Endothelial cell of umbilical vein (primary cell): ENCODE measurements around the gene TRAPPC12. TPM values are rescaled to one million over a fixed set of nuclear protein-coding genes. Genes with fewer than 3 reads are reported as not detected.
"Not testable (repeated sequence)": the region's sequence is repeated elsewhere in the genome, so short reads cannot be mapped to it uniquely, and the experiment has no call there.

Experiments used
- BruUV-seq: library from RNA; stranded (reverse); fragments of 400-500 nt; replicated peaks from 2 replicates; lab custom pipeline; 2021; lab: Mats Ljungman, UMichigan
- CTCF ChIA-PET: fragments of 300-600, 350-600 bp; sonication (Branson Sonifier 250); formaldehyde crosslinking; loops from one replicate; lab custom pipeline; 2021; ENCODE audit warnings: antibody characterized with exemption, inconsistent platforms; lab: Charles Lee
- POLR2A ChIA-PET: fragments of 300-600, 350-600 bp; sonication (Branson Sonifier 250); formaldehyde crosslinking; loops from one replicate; lab custom pipeline; 2021; ENCODE audit warnings: antibody characterized with exemption, inconsistent platforms; lab: Charles Lee
- DNase-seq: peaks from one replicate; pipeline ENCODE4 v3.0.0-alpha.2; 2011; ENCODE audit warnings: low read depth, low spot score
- FAIRE-seq: peaks from 2 replicates; lab custom pipeline; 2011; peaks lifted over from hg19 to GRCh38; lab: Jason Lieb, UNC
- H2AFZ ChIP-seq: 2 replicates; pipeline ENCODE4 v1.6.0; 2012; ENCODE audit warnings: low read depth, low read length, control low read depth, inconsistent platforms
- H3K27ac ChIP-seq: 2 replicates; pipeline ENCODE4 v1.5.1; 2011; ENCODE audit warnings: low read depth, mild to moderate bottlenecking, control low read depth, low read length, moderate library complexity; ENCODE audit not compliant: insufficient read depth
- H3K27me3 ChIP-seq, 2 experiments: 2 replicates each; pipeline versions ENCODE4 v1.6.0 to v1.6.1; 2011; ENCODE audit warnings: low read length in 2 of 2, mixed read lengths in 1 of 2; ENCODE audit not compliant: control insufficient read depth in 2 of 2, insufficient read depth in 2 of 2
- H3K36me3 ChIP-seq, 2 experiments: 2 replicates in 1 of 2; 3 replicates in 1 of 2; pipeline ENCODE4 v1.5.1; 2011; ENCODE audit warnings: low read length in 2 of 2, mild to moderate bottlenecking in 1 of 2, moderate library complexity in 1 of 2; ENCODE audit not compliant: control insufficient read depth in 2 of 2, insufficient read depth in 2 of 2; ENCODE audit errors: extremely low read depth in 1 of 2
- H3K4me1 ChIP-seq: 3 replicates; pipeline ENCODE4 v1.5.1; 2011; ENCODE audit warnings: mild to moderate bottlenecking, low read length; ENCODE audit not compliant: control insufficient read depth, insufficient read depth; ENCODE audit errors: extremely low read depth
- H3K4me2 ChIP-seq: 2 replicates; pipeline ENCODE4 v1.6.1; 2011; ENCODE audit warnings: low read length, control low read depth, mixed read lengths; ENCODE audit not compliant: insufficient read depth
- H3K4me3 ChIP-seq, 3 experiments: fragments of 200-600 bp in 1 of 3; sonication (generic), shearing (Covaris generic) in 1 of 3; replicated peaks in 1 of 3; 2 replicates each; pipeline ENCODE4 v1.5.1; 2011 to 2016; ENCODE audit warnings: control low read depth in 3 of 3, low read length in 3 of 3, mild to moderate bottlenecking in 2 of 3, inconsistent platforms in 1 of 3, low read depth in 1 of 3, moderate library complexity in 1 of 3; ENCODE audit not compliant: insufficient read depth in 1 of 3
- H3K79me2 ChIP-seq: 2 replicates; pipeline ENCODE4 v1.6.0; 2012; ENCODE audit warnings: low read length, inconsistent platforms; ENCODE audit not compliant: control insufficient read depth, insufficient read depth
- H3K9ac ChIP-seq: replicated peaks from 2 replicates; pipeline ENCODE3; 2011; ENCODE audit warnings: low read length, control low read depth; ENCODE audit not compliant: insufficient read depth; ENCODE audit errors: extremely low read depth
- H3K9me1 ChIP-seq: replicated peaks from 3 replicates; pipeline ENCODE4 v1.6.0; 2011; ENCODE audit warnings: mild to moderate bottlenecking, low read length; ENCODE audit not compliant: control insufficient read depth, insufficient read depth; ENCODE audit errors: extremely low read depth
- H3K9me3 ChIP-seq: replicated peaks from 2 replicates; pipeline ENCODE4 v1.5.1; 2012; ENCODE audit warnings: low read length, inconsistent platforms; ENCODE audit not compliant: control insufficient read depth, insufficient read depth
- H4K20me1 ChIP-seq: replicated peaks from 2 replicates; pipeline ENCODE3; 2011; ENCODE audit warnings: mild to moderate bottlenecking, low read length; ENCODE audit not compliant: control insufficient read depth, insufficient read depth; ENCODE audit errors: extremely low read depth
- CTCF ChIP-seq, 2 donors: IDR thresholded peaks; 1 replicate in 1 of 2; 2 replicates in 1 of 2; pipeline ENCODE4 v1.5.1; 2011; ENCODE audit warnings: low read length in 2 of 2, mild to moderate bottlenecking in 2 of 2, moderate library complexity in 2 of 2, control low read depth in 1 of 2, inconsistent platforms in 1 of 2, low read depth in 1 of 2; ENCODE audit not compliant: insufficient read depth in 1 of 2; ENCODE audit errors: extremely low read depth in 1 of 2
- EZH2 ChIP-seq: IDR thresholded peaks from 2 replicates; pipeline ENCODE4 v1.6.1; 2012; ENCODE audit warnings: borderline replicate concordance, low read depth, mild to moderate bottlenecking, moderate library complexity, low read length, inconsistent platforms; ENCODE audit not compliant: severe bottlenecking
- FOS ChIP-seq: IDR thresholded peaks from 2 replicates; pipeline ENCODE4 v1.6.1; 2011; ENCODE audit warnings: mild to moderate bottlenecking, low read length, moderate library complexity, borderline replicate concordance; ENCODE audit not compliant: insufficient read depth
- JUN ChIP-seq: IDR thresholded peaks from 2 replicates; pipeline ENCODE4 v1.6.1; 2011; ENCODE audit warnings: borderline replicate concordance, low read depth; ENCODE audit not compliant: insufficient read length, insufficient read depth
- MAX ChIP-seq: IDR thresholded peaks from 2 replicates; pipeline ENCODE4 v1.6.1; 2011; ENCODE audit not compliant: insufficient read depth, insufficient read length
- MYC ChIP-seq: IDR thresholded peaks from one replicate; pipeline ENCODE4 v1.6.1; 2011; ENCODE audit warnings: mild to moderate bottlenecking, low read depth, low read length
- POLR2A ChIP-seq: IDR thresholded peaks from 2 replicates; pipeline ENCODE4 v1.6.1; 2012; ENCODE audit warnings: low read depth, mild to moderate bottlenecking, control low read depth, low read length
- POLR2AphosphoS5 ChIP-seq: IDR thresholded peaks from 2 replicates; pipeline ENCODE4 v1.6.1; 2012; ENCODE audit warnings: low read depth, mild to moderate bottlenecking, control low read depth, low read length, moderate library complexity; ENCODE audit not compliant: insufficient read depth
- dilution Hi-C: fragments of 300-500 bp; cut with MboI; formaldehyde crosslinking; loops from one replicate; pipeline ENCODE4 v1.15.0; 2019; ENCODE audit warnings: low sequenced_read_pairs; ENCODE audit not compliant: extremely low pct_ligation_motif_present
- intact Hi-C: fragments of 100-400 bp; cut with micrococcal nuclease; formaldehyde crosslinking; loops from one replicate; pipeline ENCODE4 v1.10.0; 2022
- polyA plus RNA-seq, 4 experiments: library from polyadenylated mRNA; depleted of rRNA in 3 of 4; stranded (reverse) in 3 of 4; unstranded in 1 of 4; fragments of >200 nt; gene quantifications; 2 replicates each; pipeline versions ENCODE4 v1.2.1 to v1.2.3, GENCODE V29; 2011 to 2012; ENCODE audit warnings: missing spikeins in 1 of 4
- total RNA-seq: library from RNA; stranded (reverse); gene quantifications from 2 replicates; pipeline ENCODE4 v1.2.3, GENCODE V29; 2021

TRAPPC12 gene
- total and polyA plus RNA-seq, 2 donors (not counting 3 experiments of a cell fraction or from before 2014, with no cell fraction given): 47.5 to 81.5 TPM

GRCh38 chr2:3494984-3495666 lies 115.6 kb downstream of the TRAPPC12 start:
- H4K20me1 ChIP-seq: no peaks in the 10 kb centered on the region
- no peak overlapping the region for H3K9ac ChIP-seq
- FAIRE-seq: no peak
- peaks cover 5 to 16% of the 10 kb centered on the region in 2 experiments for H3K36me3 ChIP-seq
- dilution Hi-C loops: no loop called here
- intact Hi-C loops: no loop called here
- POLR2A ChIA-PET: no interaction called here
- no peaks in the 10 kb centered on the region for H3K9me3 ChIP-seq
- no peaks in the 10 kb centered on the region for H3K79me2 ChIP-seq
- H3K4me2 ChIP-seq: no peak overlapping the region
- no peak overlapping the region for H3K27ac ChIP-seq
- H2AFZ ChIP-seq: no peak overlapping the region
- BruUV-seq: no TSS peak
- CTCF ChIA-PET: no interaction called here
- no peaks in the 10 kb centered on the region for H3K27me3 ChIP-seq
- H3K9me1 ChIP-seq: no peaks in the 10 kb centered on the region
- peaks cover 4% of the 10 kb centered on the region for H3K4me1 ChIP-seq
- TF ChIP-seq POLR2AphosphoS5 (no peak), CTCF (IDR thresholded peaks at IDR 0.05; ENCODE audit: extremely low read depth in 1 of 2, insufficient read depth in 1 of 2, low read depth in 1 of 2, low read length in 2 of 2) (no peak), EZH2 (no peak), FOS (no peak), MYC (no peak), POLR2A (no peak), MAX (no peak), JUN (no peak)
- H3K4me3 ChIP-seq: no peak overlapping the region
- no peak for DNase-seq

- BruUV-seq, H3K9me3 ChIP-seq, H3K4me3 ChIP-seq, DNase-seq, H3K79me2 ChIP-seq, H4K20me1 ChIP-seq, H3K27ac ChIP-seq, dilution Hi-C loops, H3K27me3 ChIP-seq, H3K4me1 ChIP-seq, H3K4me2 ChIP-seq, FAIRE-seq, H3K9me1 ChIP-seq, H2AFZ ChIP-seq, POLR2A ChIA-PET, intact Hi-C loops, H3K9ac ChIP-seq: not testable (repeated sequence)
- CTCF ChIA-PET: interaction anchor here (1.0 kb wide), 1 partner anchor 8 kb away, joined by 3 read pairs; no protein-coding TSS in a partner anchor
- peaks cover 7 to 23% of the 10 kb centered on the region in 2 experiments for H3K36me3 ChIP-seq
These were observed 117.2 kb downstream of the TRAPPC12 start for GRCh38 chr2:3496708-3497080.
